D341Med (cell line): ENCODE results near the gene STK17A.
"Not testable (repeated sequence)": the region's sequence is repeated elsewhere in the genome, so short reads cannot be mapped to it uniquely, and the experiment has no call there.

Source experiments
- DNase-seq: peaks from one replicate; pipeline ENCODE4 v3.0.0; 2012; ENCODE audit warnings: low spot score

Gene STK17A

GRCh38 chr7:43569424-43569823, 13.5 kb upstream of the STK17A start:
- no peak for DNase-seq

DNA sequence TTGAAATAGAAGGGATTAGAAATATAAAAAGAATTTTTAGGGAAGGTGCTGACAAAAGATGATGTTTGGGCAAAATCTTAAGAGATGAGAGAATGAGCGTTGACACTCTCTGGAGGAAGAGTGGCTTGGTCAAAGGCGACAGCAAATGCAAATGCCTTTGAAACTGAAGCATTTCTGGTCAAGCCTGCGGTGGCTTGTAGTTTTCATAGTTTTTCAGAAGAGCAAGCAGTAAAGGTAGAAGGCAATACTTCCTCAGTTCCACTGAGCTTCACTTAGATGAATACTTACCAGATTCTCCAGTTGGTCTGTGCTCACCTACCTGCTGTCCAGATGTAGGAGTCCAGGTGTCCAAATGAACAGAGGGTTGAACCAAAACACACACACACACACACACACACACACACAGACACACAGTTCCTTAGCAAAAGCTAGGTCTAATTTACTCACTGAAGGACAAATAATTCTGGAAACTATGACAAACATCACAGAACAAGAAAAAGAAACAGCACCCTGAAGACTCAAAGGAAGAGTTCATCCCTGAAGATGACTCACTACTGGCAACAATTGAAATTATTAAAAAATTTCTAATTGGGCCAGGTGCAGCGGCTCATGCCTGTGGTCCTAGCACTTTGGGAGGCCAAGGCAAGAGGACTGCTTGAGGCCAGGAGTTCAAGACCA, 12.1 kb upstream of the STK17A start:
- DNase-seq = no peak

- DNase-seq = no peak
Measured at GRCh38 chr7:43572516-43573049, 10.3 kb upstream of the STK17A start.

DNA sequence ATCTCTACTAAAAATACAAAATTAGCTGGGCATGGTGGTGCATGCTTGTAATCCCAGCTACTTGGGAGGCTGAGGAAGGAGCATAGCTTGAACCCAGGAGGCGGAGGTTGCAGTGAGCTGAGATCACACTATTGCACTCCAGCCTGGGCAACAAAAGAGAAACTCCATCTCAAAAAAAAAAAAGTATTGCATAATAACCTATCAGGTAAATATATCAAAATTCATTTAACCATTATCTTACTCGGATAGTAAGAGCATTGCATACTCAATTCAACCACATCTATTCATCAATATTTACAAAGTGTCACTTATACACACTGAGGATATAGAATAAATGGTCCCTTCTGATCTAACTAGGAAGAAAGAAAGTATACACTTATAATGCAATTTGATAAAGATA, 9.1 kb upstream of the STK17A start:
- not testable (repeated sequence) for DNase-seq

DNA sequence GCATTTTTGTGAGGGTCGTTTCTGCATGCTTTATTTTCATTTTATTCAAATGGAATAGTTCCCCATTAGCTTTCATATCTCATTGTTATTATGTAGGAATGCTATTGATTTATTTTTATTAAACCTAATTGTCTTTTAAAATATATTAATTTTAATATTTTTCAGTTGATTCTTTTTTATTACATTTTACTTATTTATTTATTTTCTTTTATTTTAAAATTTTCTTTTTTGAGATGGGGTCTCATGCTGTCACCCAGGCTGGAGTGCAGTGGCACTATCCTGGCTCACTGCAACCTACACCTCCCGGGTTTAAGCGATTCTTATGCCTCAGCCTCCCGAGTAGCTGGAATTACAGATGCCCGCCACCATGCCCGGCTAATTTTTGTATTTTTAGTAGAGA, 7.4 kb upstream of the STK17A start:
- DNase-seq = no peak

- DNase-seq = no peak
Measured at GRCh38 chr7:43576241-43576640, 6.7 kb upstream of the STK17A start.

DNA sequence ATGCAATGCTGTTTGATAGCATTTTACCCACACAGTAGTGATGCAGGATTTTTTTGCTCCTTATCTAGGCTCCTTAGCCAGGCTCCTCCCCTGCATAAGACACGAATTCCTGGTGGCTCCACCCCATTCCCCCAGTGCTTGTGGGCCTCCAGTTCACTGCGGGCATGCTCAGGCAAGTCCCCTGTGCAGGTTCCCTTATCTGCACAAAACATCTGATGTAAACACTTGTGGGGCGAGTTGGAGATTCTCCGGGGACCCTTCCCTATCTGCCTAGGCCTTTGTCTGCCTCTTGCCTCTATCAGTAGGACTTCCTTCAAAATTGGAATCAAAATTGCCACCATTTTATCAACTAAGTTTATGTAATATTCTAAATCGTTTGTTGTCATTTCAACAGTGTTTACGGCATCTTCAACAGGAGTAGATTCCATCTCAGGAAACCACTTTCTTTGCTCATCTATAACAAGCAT, 5.4 kb upstream of the STK17A start:
- DNase-seq = no peak

DNA sequence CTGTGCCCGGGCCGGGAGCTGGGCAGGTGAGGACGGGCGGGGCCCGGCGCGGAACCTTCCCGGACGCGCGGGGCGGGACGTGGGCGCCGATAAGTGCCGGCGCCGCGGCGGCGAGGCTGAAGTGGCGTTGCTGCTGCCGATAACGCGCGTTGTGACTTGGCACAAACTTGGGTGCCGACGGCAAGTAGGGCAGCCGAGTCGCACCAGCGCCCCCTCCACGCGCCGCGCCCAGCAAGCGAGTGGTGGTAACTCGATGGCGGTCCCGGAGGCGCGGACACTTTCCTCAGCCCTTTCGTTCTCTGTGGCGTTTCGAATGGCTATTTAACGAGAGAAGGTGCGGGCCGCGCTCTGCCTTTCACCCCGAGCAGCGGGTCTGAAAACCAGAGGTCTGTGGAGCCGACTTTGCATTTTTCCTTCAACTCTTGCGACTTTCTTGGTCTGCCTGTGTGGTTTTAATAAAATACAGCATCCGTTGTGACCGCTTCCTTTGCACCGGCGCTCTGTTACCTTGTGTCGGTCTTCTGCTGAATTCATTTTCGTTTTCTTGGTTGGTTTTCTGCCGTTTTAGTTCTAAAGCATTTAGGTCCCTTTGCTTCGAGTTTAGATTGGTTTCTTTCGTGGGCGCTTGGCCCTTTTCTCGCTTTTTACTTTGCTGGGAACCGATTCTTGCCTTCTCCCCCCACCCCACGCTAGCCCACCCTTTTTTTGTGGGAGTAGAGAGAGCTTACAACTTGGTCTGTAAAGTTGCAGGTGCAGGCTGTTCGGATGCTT, 701 bp downstream of the STK17A start:
- DNase-seq = peak; percentile 75

- DNase-seq = no peak
Measured at GRCh38 chr7:43584195-43584586, 1.3 kb downstream of the STK17A start.

GRCh38 chr7:43584733-43585132, 1.8 kb downstream of the STK17A start:
- DNase-seq = not testable (repeated sequence)

DNA sequence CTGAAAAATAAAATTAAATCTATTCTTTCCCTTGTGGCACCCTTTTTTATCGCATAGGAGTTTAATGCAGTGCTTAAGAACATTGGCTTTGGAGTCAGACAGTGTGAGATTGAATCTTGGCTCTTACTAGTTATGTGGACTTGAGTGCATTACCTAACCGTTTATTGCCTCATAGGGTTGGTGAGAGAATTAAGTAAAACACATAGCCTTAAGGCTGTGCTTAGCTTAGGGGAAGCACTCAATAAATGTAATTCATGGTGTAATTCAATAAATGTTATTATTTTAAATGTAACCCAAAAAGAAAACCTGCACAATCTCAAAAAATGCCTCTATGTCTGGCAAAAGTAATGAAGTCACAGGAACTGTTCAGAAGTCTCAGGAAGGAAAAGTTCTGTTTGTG, 2.7 kb downstream of the STK17A start:
- no peak for DNase-seq

- DNase-seq = no peak
Measured at GRCh38 chr7:43586251-43586900, 3.5 kb downstream of the STK17A start.

DNA sequence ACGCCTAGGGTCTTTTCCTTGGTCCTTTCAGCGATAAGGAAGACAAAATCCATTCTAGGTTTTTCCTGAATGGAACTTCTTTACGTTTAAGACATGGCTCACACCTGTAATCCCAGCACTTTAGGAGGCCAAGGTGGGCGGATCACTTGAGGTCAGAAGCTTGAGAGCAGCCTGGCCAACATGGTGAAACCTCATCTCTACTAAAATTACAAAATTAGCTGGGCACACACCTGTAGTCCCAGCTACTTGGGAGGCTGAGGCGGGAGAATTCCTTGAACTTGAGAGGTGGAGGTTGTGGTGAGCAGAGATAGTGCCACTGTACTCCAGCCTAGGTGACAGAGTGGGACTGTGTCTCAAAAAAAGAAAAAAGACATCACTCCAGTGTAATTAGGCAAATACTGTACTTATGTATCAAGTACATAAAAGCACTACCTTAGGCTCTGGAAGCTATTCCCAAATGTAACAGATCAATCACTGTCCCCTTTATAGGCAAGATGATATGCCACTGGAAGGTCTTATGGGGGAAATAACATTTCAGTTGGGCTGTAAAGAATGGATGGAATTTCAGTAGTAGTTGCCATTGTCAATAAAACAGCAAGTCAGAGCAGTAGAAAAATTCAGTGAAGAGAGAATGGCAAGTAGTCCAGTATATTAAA, 5.7 kb downstream of the STK17A start:
- DNase-seq = no peak

DNA sequence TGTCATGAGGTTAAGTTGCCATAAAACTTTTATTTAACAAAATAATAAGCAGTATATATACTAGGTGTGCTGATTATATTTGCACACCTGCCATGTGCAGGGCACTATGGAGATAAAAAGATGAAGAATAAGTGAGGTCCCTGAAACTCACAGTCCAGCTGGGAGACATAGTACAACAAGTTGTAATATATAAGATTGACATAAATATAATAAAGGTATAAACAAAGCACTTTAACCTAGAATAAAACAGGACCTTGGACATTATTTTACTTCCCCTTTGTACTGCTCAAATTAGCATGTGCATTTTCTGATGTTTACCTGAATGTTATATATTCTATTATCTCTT, 6.2 kb downstream of the STK17A start:
- no peak for DNase-seq

DNA sequence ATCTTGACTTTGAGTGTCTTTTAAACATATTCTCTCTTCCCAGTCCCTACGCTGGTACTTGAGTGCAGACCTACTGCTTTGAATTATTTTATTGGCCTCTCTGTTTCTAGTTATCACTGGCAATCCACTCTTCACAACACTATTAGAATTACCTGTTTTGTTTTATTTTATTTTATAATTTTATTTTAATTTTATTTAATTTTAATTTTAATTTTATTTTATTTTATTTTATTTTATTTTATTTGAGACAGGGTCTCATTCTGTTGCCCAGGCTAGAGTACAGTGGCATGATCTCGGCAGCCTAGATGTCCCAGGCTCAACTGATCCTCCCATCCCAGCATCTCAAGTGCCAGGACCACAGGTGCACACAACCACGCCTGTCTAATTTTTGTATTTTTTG, 6.8 kb downstream of the STK17A start:
- DNase-seq = no peak

DNA sequence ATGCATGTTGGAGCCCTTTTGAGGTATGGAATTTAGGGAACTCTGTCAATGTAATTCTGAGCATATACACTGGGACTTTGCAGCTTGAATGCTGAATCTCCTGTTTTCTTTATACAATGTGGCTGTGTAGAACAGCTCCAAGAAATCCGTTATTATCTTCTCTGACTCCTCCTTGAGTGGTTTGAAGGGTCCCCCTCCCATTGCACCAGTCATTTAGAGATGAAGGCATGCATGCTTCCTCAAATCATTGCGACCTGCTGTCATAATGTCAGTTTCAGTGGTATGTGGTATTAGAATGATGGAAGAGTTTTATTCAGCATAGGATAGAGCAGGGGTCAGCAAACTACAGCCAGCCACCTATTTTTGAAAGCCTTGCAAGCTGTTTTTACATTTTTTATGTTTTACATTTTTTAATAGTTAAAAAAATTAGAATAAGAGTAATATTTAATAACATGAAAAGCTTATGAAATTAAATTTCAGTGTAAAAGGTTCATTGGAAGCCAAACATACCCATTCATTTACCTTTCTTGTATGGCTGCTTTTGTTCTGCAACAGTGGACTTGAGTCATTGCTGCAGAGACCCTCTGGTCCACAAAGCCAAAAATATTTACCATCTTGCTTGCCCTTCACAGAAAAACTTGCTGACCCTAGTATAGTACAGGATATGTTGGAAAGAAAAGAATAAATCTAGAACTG, 8.1 kb downstream of the STK17A start:
- no peak for DNase-seq

GRCh38 chr7:43591558-43592180, 8.8 kb downstream of the STK17A start:
- no peak for DNase-seq

- DNase-seq = no peak
Measured at GRCh38 chr7:43592326-43592725, 9.4 kb downstream of the STK17A start.

GRCh38 chr7:43593010-43593409, 10.1 kb downstream of the STK17A start:
- no peak for DNase-seq

- DNase-seq = no peak
Measured at GRCh38 chr7:43594020-43594419, 11.1 kb downstream of the STK17A start.

GRCh38 chr7:43596426-43596825, 13.5 kb downstream of the STK17A start:
- DNase-seq = not testable (repeated sequence)
